ENCODE measurements around the gene CCSER1.

Gene CCSER1

GRCh38 chr4:90798948-90799347, 671.8 kb downstream of the CCSER1 start:
- TF ChIP-seq CTCF (conservative IDR thresholded peaks at IDR 0.05; ENCODE audit: low read length) (no peak), EZH2phosphoT487 (IDR thresholded peaks at IDR 0.05; ENCODE audit: borderline replicate concordance) (no peak)
- H3K4me3 ChIP-seq (ENCODE audit: low read length, poor library complexity, severe bottlenecking), result no peak overlapping the region
- H3K36me3 ChIP-seq (ENCODE audit: insufficient read depth, low read length), result no peaks in the 10 kb centered on the region
- H3K79me2 ChIP-seq (ENCODE audit: insufficient read depth, low read length), result no peaks in the 10 kb centered on the region
- no peaks in the 10 kb centered on the region for H4K20me1 ChIP-seq (ENCODE audit: insufficient read depth, low read length, poor library complexity, severe bottlenecking)
- no peaks in the 10 kb centered on the region for H3K27me3 ChIP-seq (ENCODE audit: insufficient read depth, low read length, poor library complexity, severe bottlenecking)
- H2AFZ ChIP-seq (ENCODE audit: low read length), result no peak overlapping the region
- H3K9me2 ChIP-seq (replicated peaks; ENCODE audit: low read depth, low read length), result no peaks in the 10 kb centered on the region
- H3K4me1 ChIP-seq (ENCODE audit: insufficient read depth, low read length, poor library complexity, severe bottlenecking), result no peaks in the 10 kb centered on the region
- H3F3A ChIP-seq (ENCODE audit: low read depth), result no peaks in the 10 kb centered on the region
- no peaks in the 10 kb centered on the region for H3K9me3 ChIP-seq (ENCODE audit: insufficient read depth, low read depth, low read length)
- no peak overlapping the region for H3K9ac ChIP-seq (ENCODE audit: low read depth, low read length, poor library complexity, severe bottlenecking)
- H3K4me2 ChIP-seq (ENCODE audit: low read depth, low read length, poor library complexity, severe bottlenecking), result no peak overlapping the region

GRCh38 chr4:90799895-90800294, 672.7 kb downstream of the CCSER1 start:
- Histone ChIP-seq H3K4me3 (ENCODE audit: low read length, poor library complexity, severe bottlenecking) (no peak overlapping the region), H3K4me1 (ENCODE audit: insufficient read depth, low read length, poor library complexity, severe bottlenecking) (no peaks in the 10 kb centered on the region), H4K20me1 (ENCODE audit: insufficient read depth, low read length, poor library complexity, severe bottlenecking) (no peaks in the 10 kb centered on the region), H3F3A (ENCODE audit: low read depth) (no peaks in the 10 kb centered on the region), H3K79me2 (ENCODE audit: insufficient read depth, low read length) (no peaks in the 10 kb centered on the region), H3K27me3 (ENCODE audit: insufficient read depth, low read length, poor library complexity, severe bottlenecking) (no peaks in the 10 kb centered on the region), H3K9me2 (replicated peaks; ENCODE audit: low read depth, low read length) (no peaks in the 10 kb centered on the region), H3K4me2 (ENCODE audit: low read depth, low read length, poor library complexity, severe bottlenecking) (no peak overlapping the region), H3K9me3 (ENCODE audit: insufficient read depth, low read depth, low read length) (no peaks in the 10 kb centered on the region), H3K9ac (ENCODE audit: low read depth, low read length, poor library complexity, severe bottlenecking) (no peak overlapping the region), H3K36me3 (ENCODE audit: insufficient read depth, low read length) (no peaks in the 10 kb centered on the region), H2AFZ (ENCODE audit: low read length) (no peak overlapping the region)
- TF ChIP-seq EZH2phosphoT487 (IDR thresholded peaks at IDR 0.05; ENCODE audit: borderline replicate concordance), result no peak
- no peak for TF ChIP-seq CTCF (conservative IDR thresholded peaks at IDR 0.05; ENCODE audit: low read length)

- Histone ChIP-seq H3K79me2 (ENCODE audit: insufficient read depth, low read length) (no peaks in the 10 kb centered on the region), H3K9ac (ENCODE audit: low read depth, low read length, poor library complexity, severe bottlenecking) (no peak overlapping the region), H3K4me2 (ENCODE audit: low read depth, low read length, poor library complexity, severe bottlenecking) (no peak overlapping the region), H3F3A (ENCODE audit: low read depth) (no peaks in the 10 kb centered on the region), H3K4me1 (ENCODE audit: insufficient read depth, low read length, poor library complexity, severe bottlenecking) (no peaks in the 10 kb centered on the region), H4K20me1 (ENCODE audit: insufficient read depth, low read length, poor library complexity, severe bottlenecking) (no peaks in the 10 kb centered on the region), H3K9me3 (ENCODE audit: insufficient read depth, low read depth, low read length) (no peaks in the 10 kb centered on the region), H3K36me3 (ENCODE audit: insufficient read depth, low read length) (no peaks in the 10 kb centered on the region), H3K9me2 (replicated peaks; ENCODE audit: low read depth, low read length) (no peaks in the 10 kb centered on the region), H2AFZ (ENCODE audit: low read length) (no peak overlapping the region), H3K27me3 (ENCODE audit: insufficient read depth, low read length, poor library complexity, severe bottlenecking) (no peaks in the 10 kb centered on the region), H3K4me3 (ENCODE audit: low read length, poor library complexity, severe bottlenecking) (no peak overlapping the region)
- TF ChIP-seq CTCF (conservative IDR thresholded peaks at IDR 0.05; ENCODE audit: low read length) (no peak), EZH2phosphoT487 (IDR thresholded peaks at IDR 0.05; ENCODE audit: borderline replicate concordance) (no peak)
Observed at GRCh38 chr4:90815569-90815968, 688.4 kb downstream of the CCSER1 start.

Data from Loucy (cell line).